WTC11 (cell line): ENCODE measurements around the gene CALN1.

Experiments used
- CTCF ChIP-seq: fragments of 200-600 bp; IDR thresholded peaks from 2 replicates; pipeline ENCODE4 v1.8.0; 2022; ENCODE audit warnings: antibody characterized with exemption
- RORB ChIP-seq: fragments of 250-450 bp; sonication (Bioruptor Pico); IDR thresholded peaks from 2 replicates; pipeline ENCODE4 v1.9.0; 2021; ENCODE audit warnings: mild to moderate bottlenecking
- ZNF263 ChIP-seq: sonication (generic); formaldehyde crosslinking; IDR thresholded peaks from 2 replicates; pipeline ENCODE4 v1.8.1; 2022; ENCODE audit warnings: low read depth, mild to moderate bottlenecking, moderate library complexity, missing genetic modification reagents

- TF ChIP-seq CTCF: no peak
- TF ChIP-seq RORB: no peak
- TF ChIP-seq ZNF263 (CRISPR knock-in tag): no peak
These were observed 113.2 kb downstream of the CALN1 start for GRCh38 chr7:72298912-72299311.
